Peyer's patch (tissue), 4 donors: ENCODE data around the gene ALG6.

Source experiments
- CTCF ChIP-seq, 6 experiments: fragments of 450-650 bp in 4 of 6; fragments of 200-600 bp in 2 of 6; sonication (generic) in 1 of 6; IDR thresholded peaks; one replicate each; pipeline ENCODE4 v1.5.1; 2017 to 2019; ENCODE audit warnings: antibody characterized with exemption in 6 of 6, mild to moderate bottlenecking in 3 of 6, moderate library complexity in 1 of 6
- POLR2A ChIP-seq, 2 donors: fragments of 450-650 bp; IDR thresholded peaks; one replicate each; pipeline ENCODE4 v1.5.1; 2017; ENCODE audit warnings: antibody characterized with exemption in 2 of 2, mild to moderate bottlenecking in 2 of 2, moderate library complexity in 2 of 2

GRCh38 chr1:63317817-63318152 lies 49.6 kb upstream of the ALG6 start:
- TF ChIP-seq CTCF (IDR thresholded peaks at IDR 0.05) (no peak), POLR2A (IDR thresholded peaks at IDR 0.05) (no peak)
